Small intestine (tissue), 7 donors: ENCODE results near the gene ETV6. TPM values are rescaled to one million over a fixed set of nuclear protein-coding genes. Genes with fewer than 3 reads are reported as not detected.
"Not testable (repeated sequence)": the region's sequence is repeated elsewhere in the genome, so short reads cannot be mapped to it uniquely, and the experiment has no call there.

ENCODE experiments used
- DNase-seq, 2 donors: peaks; one replicate each; pipeline versions ENCODE4 v3.0.0 to v3.0.0-alpha.2; 2013
- FAIRE-seq: peaks from 2 replicates; lab custom pipeline; 2012; peaks lifted over from hg19 to GRCh38; lab: Jason Lieb, UNC
- H3K27ac ChIP-seq, 3 donors: one replicate each; pipeline ENCODE4 v1.5.1; 2013; ENCODE audit warnings: low read length in 2 of 3, mild to moderate bottlenecking in 2 of 3, control low read depth in 1 of 3, inconsistent platforms in 1 of 3, low read depth in 1 of 3, moderate library complexity in 1 of 3
- H3K27me3 ChIP-seq, 3 donors: one replicate each; pipeline ENCODE4 v1.6.1; 2013; ENCODE audit warnings: low read length in 3 of 3, inconsistent platforms in 1 of 3; ENCODE audit not compliant: control insufficient read depth in 3 of 3, insufficient read depth in 3 of 3
- H3K36me3 ChIP-seq, 3 donors: one replicate each; pipeline ENCODE4 v1.6.1; 2013; ENCODE audit warnings: low read length in 3 of 3, inconsistent platforms in 1 of 3, low read depth in 1 of 3, mild to moderate bottlenecking in 1 of 3, moderate library complexity in 1 of 3; ENCODE audit not compliant: control insufficient read depth in 3 of 3, insufficient read depth in 2 of 3
- H3K4me1 ChIP-seq, 3 donors: one replicate each; pipeline ENCODE4 v1.6.1; 2013; ENCODE audit warnings: low read length in 2 of 3, inconsistent platforms in 1 of 3, low read depth in 1 of 3, mild to moderate bottlenecking in 1 of 3, moderate library complexity in 1 of 3; ENCODE audit not compliant: control insufficient read depth in 3 of 3, insufficient read depth in 2 of 3
- H3K4me3 ChIP-seq, 3 donors: one replicate each; pipeline ENCODE4 v1.5.1; 2013; ENCODE audit warnings: low read length in 3 of 3, control low read depth in 1 of 3, inconsistent platforms in 1 of 3, low read depth in 1 of 3, mild to moderate bottlenecking in 1 of 3, moderate library complexity in 1 of 3
- H3K9me3 ChIP-seq, 2 donors: one replicate each; pipeline ENCODE4 v1.6.1; 2013; ENCODE audit warnings: low read depth in 1 of 2, low read length in 1 of 2; ENCODE audit not compliant: control insufficient read depth in 2 of 2, insufficient read depth in 1 of 2
- whole genome bisulfite sequencing, 3 donors: extraction: QIAGEN DNeasy Blood & Tissue Kit; methylation state at CpG; one replicate each; pipeline ENCODE4 v1.1.7; 2013; 5-methylcytosine and 5-hydroxymethylcytosine counted together
- polyA plus RNA-seq, 4 donors: library from polyadenylated mRNA; stranded (reverse) in 3 of 4; unstranded in 1 of 4; fragments of 200-250 nt in 3 of 4; fragments of 120-200 nt in 1 of 4; gene quantifications; one replicate each; pipeline versions ENCODE4 v1.2.1 to v1.2.3, GENCODE V29; 2013
- donor health status: healthy with polysubstance abuse.
- donor health status: control.
- donor health status: control.
- donor health status: Bipolar disorder and iron deficiency.
- donor health status: healthy.

The ETV6 gene
- polyA plus RNA-seq, 4 donors = 5.1 to 13.6 (median 8.4) TPM

DNA sequence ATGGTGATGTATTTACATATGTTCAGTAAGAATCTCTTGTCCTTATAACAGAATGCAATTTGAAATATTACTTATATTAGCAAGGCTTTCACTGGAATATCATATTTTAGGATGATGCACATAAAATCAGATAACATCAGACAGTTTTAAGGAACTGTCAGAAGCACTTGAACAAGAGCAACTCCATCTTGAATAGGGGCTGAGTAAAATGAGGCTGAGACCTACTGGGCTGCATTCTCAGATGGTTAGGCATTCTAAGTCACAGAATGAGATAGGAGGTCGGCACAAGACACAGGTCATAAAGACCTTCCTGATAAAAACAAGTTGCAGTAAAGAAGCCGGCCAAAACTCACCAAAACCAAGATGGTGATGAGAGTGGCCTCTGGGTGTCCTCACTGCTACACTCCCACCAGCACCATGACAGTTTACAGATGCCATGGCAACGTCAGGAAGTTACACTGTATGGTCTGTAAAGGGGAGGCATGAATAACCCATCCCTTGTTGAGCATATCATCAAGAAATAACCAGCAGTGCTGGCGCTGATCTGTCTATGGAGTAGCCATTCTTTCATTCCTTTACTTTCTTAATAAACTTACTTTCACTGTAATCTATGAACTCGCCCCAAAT lies 27.6 kb upstream of the ETV6 start:
- FAIRE-seq (no peak), DNase-seq (no peak)
- Histone ChIP-seq H3K27ac (no peak overlapping the region), H3K27me3 (no peaks in the 10 kb centered on the region), H3K4me3 (no peak overlapping the region), H3K36me3 (no peaks in the 10 kb centered on the region), H3K9me3 (peaks cover 0 to 3% of the 10 kb centered on the region in 2 donors), H3K4me1 (no peaks in the 10 kb centered on the region)
- WGBS, 3 donors = 52 to 65% (median 58%) methylated on average over 5 of the region's 5 CpGs

DNA sequence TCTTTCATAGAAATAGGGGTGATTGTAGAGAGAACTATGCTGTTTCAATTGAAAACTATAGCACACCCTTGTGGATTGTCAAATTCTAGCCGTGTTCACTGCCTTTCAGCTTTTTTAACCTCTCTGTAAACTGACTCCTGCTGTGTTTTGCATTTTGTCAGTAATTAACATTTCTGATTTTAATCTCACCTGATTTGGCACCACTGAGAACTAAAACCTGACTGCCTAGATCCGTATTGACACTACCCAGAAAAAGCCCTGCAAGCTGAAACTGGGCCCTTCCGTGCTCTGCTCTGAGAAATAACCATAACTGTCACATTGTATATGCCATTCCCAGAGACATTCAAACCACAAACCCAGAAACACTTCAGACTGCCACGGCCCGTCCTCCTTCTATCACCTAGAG lies 26.6 kb upstream of the ETV6 start:
- Histone ChIP-seq H3K27ac (no peak overlapping the region), H3K4me1 (no peaks in the 10 kb centered on the region), H3K9me3 (peaks cover 0 to 3% of the 10 kb centered on the region in 2 donors), H3K27me3 (no peaks in the 10 kb centered on the region), H3K36me3 (no peaks in the 10 kb centered on the region), H3K4me3 (no peak overlapping the region)
- DNase-seq (peak in 1 of 2 donors; percentile 16), FAIRE-seq (no peak)
- 68 to 74% (median 74%) methylated on average over 5 of the region's 5 CpGs for WGBS, 3 donors

DNA sequence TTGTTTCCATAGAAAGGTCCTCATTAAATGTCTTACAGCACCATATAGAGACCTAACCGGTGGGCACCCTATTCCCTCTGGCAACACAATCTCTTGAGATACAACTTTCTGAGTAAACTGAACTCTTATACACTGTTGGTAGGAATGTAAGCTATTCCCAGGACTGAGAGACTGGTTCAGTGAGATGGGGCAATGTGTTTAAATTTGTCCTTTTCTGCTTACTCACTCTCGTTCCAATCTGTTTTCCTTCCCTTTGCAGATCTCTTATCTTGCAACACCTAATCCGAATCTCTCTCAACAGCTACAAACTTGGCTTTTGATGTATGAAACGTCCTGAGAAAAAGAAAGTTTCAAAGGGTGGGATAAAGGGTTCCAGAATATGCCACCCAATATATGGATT lies 26.1 kb upstream of the ETV6 start:
- no peaks in the 10 kb centered on the region for H3K4me1 ChIP-seq
- 57 to 73% (median 71%) methylated on average over 4 of the region's 4 CpGs for WGBS, 3 donors
- no peak overlapping the region for H3K4me3 ChIP-seq
- FAIRE-seq = no peak
- H3K27me3 ChIP-seq = no peaks in the 10 kb centered on the region
- no peaks in the 10 kb centered on the region for H3K36me3 ChIP-seq
- H3K9me3 ChIP-seq = peaks cover 0 to 3% of the 10 kb centered on the region in 2 donors
- DNase-seq = no peak
- H3K27ac ChIP-seq = no peak overlapping the region

GRCh38 chr12:11624116-11624515 lies 25.4 kb upstream of the ETV6 start:
- Histone ChIP-seq H3K4me1 (no peaks in the 10 kb centered on the region), H3K4me3 (no peak overlapping the region), H3K36me3 (no peaks in the 10 kb centered on the region), H3K27ac (no peak overlapping the region), H3K27me3 (no peaks in the 10 kb centered on the region), H3K9me3 (peaks cover 0 to 3% of the 10 kb centered on the region in 2 donors)
- FAIRE-seq = no peak
- WGBS, 3 donors = 71 to 83% (median 81%) methylated on average over 1 of the region's 1 CpG
- no peak for DNase-seq

DNA sequence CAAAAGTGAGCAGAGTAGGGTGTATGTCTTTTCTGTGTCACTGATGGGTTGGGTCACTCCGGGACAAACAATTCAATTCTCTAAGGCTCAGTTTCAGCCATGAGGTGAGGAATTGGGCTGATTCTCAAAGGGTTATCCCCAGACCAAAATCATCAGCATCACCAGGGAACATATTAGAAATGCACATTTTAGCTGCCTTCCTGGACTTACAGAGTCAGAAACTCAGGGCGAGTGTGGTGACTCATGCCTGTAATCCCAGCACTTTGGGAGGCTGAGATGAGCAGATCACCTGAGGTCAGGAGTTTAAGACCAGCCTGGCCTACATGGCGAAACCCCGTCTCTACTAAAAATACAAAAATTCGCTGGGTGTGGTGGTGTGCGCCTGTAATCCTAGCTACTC lies 21.8 kb upstream of the ETV6 start:
- not testable (repeated sequence) for H3K9me3 ChIP-seq, H3K4me1 ChIP-seq, H3K27me3 ChIP-seq, H3K4me3 ChIP-seq, H3K36me3 ChIP-seq, FAIRE-seq, DNase-seq, H3K27ac ChIP-seq
- WGBS, 3 donors = 84 to 97% (median 93%) methylated on average over 6 of the region's 6 CpGs

DNA sequence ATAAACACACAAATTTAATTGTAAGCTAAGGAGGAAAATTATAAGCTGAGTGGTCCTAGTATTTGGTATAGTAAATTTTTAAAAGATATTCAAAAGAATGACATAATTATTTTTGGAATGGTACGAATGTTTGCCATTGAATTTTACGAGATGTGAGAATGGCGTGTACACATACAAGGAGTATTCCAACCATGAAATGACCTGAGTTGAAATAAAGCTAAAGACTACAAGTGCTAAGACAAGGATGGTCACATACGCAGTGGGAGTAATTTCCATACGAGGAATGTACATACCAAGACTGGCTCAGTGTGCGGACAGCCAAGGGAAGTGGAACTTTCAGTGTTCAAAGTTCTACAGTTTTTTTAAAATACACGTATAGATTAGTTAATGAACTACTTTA lies 21.1 kb upstream of the ETV6 start:
- Histone ChIP-seq H3K27me3 (no peaks in the 10 kb centered on the region), H3K4me3 (no peak overlapping the region), H3K36me3 (no peaks in the 10 kb centered on the region), H3K9me3 (peaks cover 0 to 3% of the 10 kb centered on the region in 2 donors), H3K4me1 (no peaks in the 10 kb centered on the region), H3K27ac (no peak overlapping the region)
- FAIRE-seq = no peak
- 73 to 77% (median 73%) methylated on average over 7 of the region's 7 CpGs for WGBS, 3 donors
- DNase-seq = no peak

DNA sequence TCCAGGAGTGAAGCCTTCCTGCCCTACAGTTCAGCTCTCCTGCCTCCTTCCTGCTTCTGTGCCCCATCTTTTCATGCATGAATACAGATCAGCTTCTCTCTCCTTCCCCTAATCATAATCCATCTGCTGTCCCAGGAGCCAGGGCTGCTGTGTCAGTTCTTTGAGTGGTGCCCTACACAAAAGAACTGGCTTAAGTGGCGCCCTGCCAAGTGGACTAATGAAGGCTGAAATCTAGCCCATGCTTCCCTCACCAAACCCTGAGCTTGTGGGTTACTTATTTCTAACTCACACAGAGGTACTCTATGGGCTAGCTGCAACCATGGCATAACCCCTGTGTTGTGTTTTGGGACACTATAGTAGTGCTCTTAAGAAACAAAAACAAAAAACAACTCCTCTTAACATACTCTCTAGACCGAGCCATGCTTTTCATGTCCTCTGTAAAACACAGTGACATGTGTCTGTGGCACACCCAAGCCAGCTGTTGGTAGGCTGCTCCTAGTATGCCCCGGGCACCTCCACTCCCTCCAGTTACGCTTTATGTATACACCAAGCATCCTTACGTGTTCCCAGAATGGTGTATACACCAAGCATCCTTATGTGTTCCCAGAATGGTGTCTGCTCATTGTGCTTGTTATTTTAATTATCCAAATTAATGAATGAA lies 19.3 kb upstream of the ETV6 start:
- H3K36me3 ChIP-seq = no peaks in the 10 kb centered on the region
- H3K27me3 ChIP-seq = no peaks in the 10 kb centered on the region
- peaks cover 0 to 3% of the 10 kb centered on the region in 2 donors for H3K9me3 ChIP-seq
- DNase-seq (no peak), FAIRE-seq (no peak)
- no peak overlapping the region for H3K4me3 ChIP-seq
- no peaks in the 10 kb centered on the region for H3K4me1 ChIP-seq
- 67 to 79% (median 70%) methylated on average over 5 of the region's 5 CpGs for WGBS, 3 donors
- no peak overlapping the region for H3K27ac ChIP-seq

DNA sequence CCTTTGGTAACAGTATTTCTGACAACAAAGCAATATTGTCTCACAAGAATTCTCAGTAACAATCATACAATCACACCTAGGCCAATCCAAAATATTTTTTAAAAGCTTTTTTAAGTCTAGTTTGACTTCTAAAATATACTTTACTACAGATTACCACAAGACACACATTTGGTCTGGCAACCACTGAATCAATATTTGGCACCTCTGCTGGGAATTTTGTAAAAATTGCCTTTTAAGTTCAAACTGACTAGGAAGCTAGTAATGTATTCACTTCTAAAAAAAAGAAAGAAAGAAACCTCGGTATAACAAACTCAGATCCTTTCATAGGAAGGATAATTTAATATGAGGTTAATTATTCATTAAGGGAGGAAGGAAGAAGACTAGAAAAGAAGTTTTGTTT lies 18.2 kb upstream of the ETV6 start:
- FAIRE-seq (no peak), DNase-seq (no peak)
- Histone ChIP-seq H3K9me3 (peaks cover 1 to 7% of the 10 kb centered on the region in 2 donors), H3K36me3 (no peaks in the 10 kb centered on the region), H3K27ac (no peak overlapping the region), H3K27me3 (no peaks in the 10 kb centered on the region), H3K4me1 (no peaks in the 10 kb centered on the region), H3K4me3 (no peak overlapping the region)
- 47 to 65% (median 52%) methylated on average over 1 of the region's 1 CpG for WGBS, 3 donors
